Nephron progenitor cell (in vitro differentiated cells): ENCODE measurements around the gene PRR30.
"Not testable (repeated sequence)": the region's sequence is repeated elsewhere in the genome, so short reads cannot be mapped to it uniquely, and the experiment has no call there.

Source experiments
- DNase-seq: peaks from one replicate; pipeline ENCODE4 v3.0.0; 2021
- H3K27ac Mint-ChIP-seq: 2 replicates; pipeline ENCODE4 v1.8.0; 2021; ENCODE audit warnings: mild to moderate bottlenecking, moderate library complexity, mixed read lengths
- H3K27me3 Mint-ChIP-seq: 2 replicates; pipeline ENCODE4 v1.8.0; 2021; ENCODE audit warnings: mild to moderate bottlenecking, low read depth, mixed read lengths; ENCODE audit not compliant: poor library complexity
- H3K36me3 Mint-ChIP-seq: 2 replicates; pipeline ENCODE4 v1.8.0; 2021; ENCODE audit warnings: low read depth, mixed read lengths
- H3K4me1 Mint-ChIP-seq: 2 replicates; pipeline ENCODE4 v1.8.0; 2021; ENCODE audit warnings: mixed read lengths
- H3K4me3 Mint-ChIP-seq: 2 replicates; pipeline ENCODE4 v1.8.0; 2021; ENCODE audit warnings: mild to moderate bottlenecking, moderate library complexity, mixed read lengths
- H3K9me3 Mint-ChIP-seq: 2 replicates; pipeline ENCODE4 v1.8.0; 2021; ENCODE audit warnings: mild to moderate bottlenecking, moderate library complexity, mixed read lengths
- CTCF ChIP-seq: fragments of 200-600 bp; sonication (generic); IDR thresholded peaks from 2 replicates; pipeline ENCODE4 v1.5.0; 2021; ENCODE audit warnings: antibody characterized with exemption

PRR30 gene

GRCh38 chr2:27122791-27123190 lies 16.4 kb downstream of the PRR30 start:
- H3K4me1 Mint-ChIP-seq: peaks cover 22% of the 10 kb centered on the region
- peaks cover 12% of the 10 kb centered on the region for H3K9me3 Mint-ChIP-seq
- TF ChIP-seq CTCF: no peak
- H3K4me3 Mint-ChIP-seq: peak overlapping the region; percentile 85
- H3K27me3 Mint-ChIP-seq: peaks cover 67% of the 10 kb centered on the region
- H3K27ac Mint-ChIP-seq: no peak overlapping the region
- no peaks in the 10 kb centered on the region for H3K36me3 Mint-ChIP-seq
- no peak for DNase-seq

- Mint-ChIP-seq H3K9me3 (peaks cover 12% of the 10 kb centered on the region), H3K36me3 (no peaks in the 10 kb centered on the region), H3K4me1 (peaks cover 22% of the 10 kb centered on the region), H3K27me3 (peaks cover 75% of the 10 kb centered on the region), H3K27ac (no peak overlapping the region), H3K4me3 (no peak overlapping the region)
- TF ChIP-seq CTCF: no peak
- no peak for DNase-seq
These were observed 17.3 kb downstream of the PRR30 start for GRCh38 chr2:27121906-27122305.

GRCh38 chr2:27119330-27119670 lies 19.9 kb downstream of the PRR30 start:
- Mint-ChIP-seq H3K4me1 (peaks cover 22% of the 10 kb centered on the region), H3K9me3 (peaks cover 12% of the 10 kb centered on the region), H3K27me3 (peaks cover 89% of the 10 kb centered on the region), H3K4me3 (peak overlapping the region; percentile 77)
- H3K27ac Mint-ChIP-seq, H3K36me3 Mint-ChIP-seq, DNase-seq: not testable (repeated sequence)

- peaks cover 18% of the 10 kb centered on the region for H3K4me1 Mint-ChIP-seq
- peak; percentile 53 for DNase-seq
- peaks cover 12% of the 10 kb centered on the region for H3K9me3 Mint-ChIP-seq
- H3K27me3 Mint-ChIP-seq: peaks cover 94% of the 10 kb centered on the region
- no peaks in the 10 kb centered on the region for H3K36me3 Mint-ChIP-seq
- TF ChIP-seq CTCF: no peak
- peak within 1 kb of the TSS; percentile 77 for H3K4me3 Mint-ChIP-seq
- H3K27ac Mint-ChIP-seq: no peak within 1 kb of the TSS
These were observed 20.5 kb downstream of the PRR30 start, which contains the start of gene CGREF1 for GRCh38 chr2:27118525-27119329. TSS of gene CGREF1 (minus strand) at chr2:27119128. CDS start at chr2:27104366, 14,762 bp downstream.

GRCh38 chr2:27117995-27118524 lies 21.1 kb downstream of the PRR30 start:
- peak overlapping the region; percentile 69 for H3K4me3 Mint-ChIP-seq
- peaks cover 14% of the 10 kb centered on the region for H3K4me1 Mint-ChIP-seq
- no peak for DNase-seq
- peaks cover 97% of the 10 kb centered on the region for H3K27me3 Mint-ChIP-seq
- H3K9me3 Mint-ChIP-seq: peaks cover 12% of the 10 kb centered on the region
- no peaks in the 10 kb centered on the region for H3K36me3 Mint-ChIP-seq
- TF ChIP-seq CTCF: no peak
- H3K27ac Mint-ChIP-seq: no peak overlapping the region

- DNase-seq: no peak
- TF ChIP-seq CTCF: no peak
- H3K36me3 Mint-ChIP-seq: no peaks in the 10 kb centered on the region
- H3K4me1 Mint-ChIP-seq: peaks cover 4% of the 10 kb centered on the region
- no peak overlapping the region for H3K27ac Mint-ChIP-seq
- no peak overlapping the region for H3K4me3 Mint-ChIP-seq
- H3K9me3 Mint-ChIP-seq: peaks cover 9% of the 10 kb centered on the region
- H3K27me3 Mint-ChIP-seq: peaks cover 76% of the 10 kb centered on the region
These were observed 23.7 kb downstream of the PRR30 start for GRCh38 chr2:27115519-27115918.

GRCh38 chr2:27111392-27112078 lies 27.7 kb downstream of the PRR30 start:
- DNase-seq, H3K4me3 Mint-ChIP-seq, H3K27ac Mint-ChIP-seq, H3K4me1 Mint-ChIP-seq, H3K36me3 Mint-ChIP-seq, H3K9me3 Mint-ChIP-seq: not testable (repeated sequence)
- H3K27me3 Mint-ChIP-seq: peaks cover 46% of the 10 kb centered on the region

- H3K27me3 Mint-ChIP-seq: peaks cover 40% of the 10 kb centered on the region
- H3K4me1 Mint-ChIP-seq, H3K36me3 Mint-ChIP-seq, H3K9me3 Mint-ChIP-seq, DNase-seq, H3K27ac Mint-ChIP-seq, H3K4me3 Mint-ChIP-seq: not testable (repeated sequence)
These were observed 28.4 kb downstream of the PRR30 start for GRCh38 chr2:27110603-27111352.
